Measurements from ENCODE around the gene MYO1G. TPM values are rescaled to one million over a fixed set of nuclear protein-coding genes. Genes with fewer than 3 reads are reported as not detected.
A peak's percentile ranks its signal among the peaks of the same experiment; 100 is the strongest.

Gene MYO1G
- total RNA-seq, 4 donors from 2014 or later = 2.6 to 14.7 (median 4.0) TPM

GRCh38 chr7:44974549-44974948 lies 4.3 kb downstream of the MYO1G start:
- ATAC-seq (ENCODE audit: low FRiP score) (no peak), DNase-seq (ENCODE audit: low spot score) (no peak)
- no peak for TF ChIP-seq CTCF (IDR thresholded peaks at IDR 0.05)

GRCh38 chr7:44973610-44974401 lies 5.0 kb downstream of the MYO1G start:
- TF ChIP-seq CTCF (IDR thresholded peaks at IDR 0.05) = no peak
- ATAC-seq (ENCODE audit: low FRiP score) = peak; percentile 19
- no peak for DNase-seq (ENCODE audit: low spot score)

- TF ChIP-seq CTCF (IDR thresholded peaks at IDR 0.05) = no peak
- no peak for ATAC-seq (ENCODE audit: low FRiP score)
- DNase-seq (ENCODE audit: low spot score) = no peak
Measured at GRCh38 chr7:44972562-44972961, 6.3 kb downstream of the MYO1G start.

- no peak for ATAC-seq (ENCODE audit: low FRiP score)
- no peak for DNase-seq (ENCODE audit: low spot score)
- TF ChIP-seq CTCF (IDR thresholded peaks at IDR 0.05) = no peak
Measured at GRCh38 chr7:44971902-44972441, 6.8 kb downstream of the MYO1G start.

GRCh38 chr7:44971188-44971901 lies 7.5 kb downstream of the MYO1G start:
- ATAC-seq (ENCODE audit: low FRiP score) (no peak), DNase-seq (ENCODE audit: low spot score) (no peak)
- TF ChIP-seq CTCF (IDR thresholded peaks at IDR 0.05) = no peak

GRCh38 chr7:44970523-44971051 lies 8.2 kb downstream of the MYO1G start:
- ATAC-seq (ENCODE audit: low FRiP score) (no peak), DNase-seq (ENCODE audit: low spot score) (no peak)
- TF ChIP-seq CTCF (IDR thresholded peaks at IDR 0.05) = no peak
